HEK293 (cell line): ENCODE data around the gene MTA1.

Experiments
- CTCF ChIA-PET: fragments of 350-600 bp; formaldehyde crosslinking; extraction: SDS; loops from one replicate; lab custom pipeline; 2021; ENCODE audit warnings: antibody characterized with exemption; lab: Yijun Ruan, JAX
- POLR2A ChIA-PET: fragments of 300-600 bp; formaldehyde crosslinking; extraction: SDS; loops from one replicate; lab custom pipeline; 2020; ENCODE audit warnings: antibody characterized with exemption, inconsistent platforms; lab: Yijun Ruan, JAX
- H3K27ac ChIP-seq: fragments of 200-500 bp; sonication (Bioruptor generic); 2 replicates; pipeline ENCODE4 v1.5.1; 2014; ENCODE audit warnings: low read depth, low read length, control low read depth, inconsistent platforms; ENCODE audit errors: extremely low read depth
- H3K36me3 ChIP-seq, 2 experiments: fragments of 200-500 bp in 1 of 2; sonication (Bioruptor generic) in 1 of 2; 1 replicate in 1 of 2; 2 replicates in 1 of 2; pipeline ENCODE4 v1.5.1; 2014 to 2017; ENCODE audit warnings: inconsistent platforms in 2 of 2, low read length in 2 of 2; ENCODE audit not compliant: control insufficient read depth in 2 of 2, insufficient read depth in 1 of 2
- H3K4me1 ChIP-seq: fragments of 200-500 bp; sonication (Bioruptor generic); 2 replicates; pipeline ENCODE4 v1.5.1; 2014; ENCODE audit warnings: mild to moderate bottlenecking, low read length, inconsistent platforms; ENCODE audit not compliant: control insufficient read depth, insufficient read depth
- H3K4me3 ChIP-seq: 2 replicates; pipeline ENCODE4 v1.5.1; 2011; ENCODE audit warnings: low read depth, mild to moderate bottlenecking, control low read depth, low read length, moderate library complexity
- H3K9me3 ChIP-seq: fragments of 200-500 bp; sonication (Bioruptor generic); 2 replicates; pipeline ENCODE4 v1.5.1; 2014; ENCODE audit warnings: low read depth, low read length, inconsistent platforms; ENCODE audit not compliant: control insufficient read depth, insufficient read depth
- BCL11B ChIP-seq: fragments of 450-650 bp; formaldehyde crosslinking; IDR thresholded peaks from 2 replicates; pipeline ENCODE4 v1.5.1; 2016; ENCODE audit warnings: low read depth, missing biosample characterization, missing genetic modification characterization
- KLF10 ChIP-seq: fragments of 450-650 bp; IDR thresholded peaks from 2 replicates; pipeline ENCODE4 v1.5.1; 2018; ENCODE audit warnings: missing biosample characterization, mild to moderate bottlenecking, missing genetic modification characterization
- PBX3 ChIP-seq: sonication (generic); formaldehyde crosslinking; IDR thresholded peaks from 2 replicates; pipeline ENCODE4 v1.8.1; 2022; ENCODE audit warnings: mild to moderate bottlenecking, moderate library complexity, missing genetic modification reagents
- PRDM10 ChIP-seq: fragments of 450-650 bp; formaldehyde crosslinking; IDR thresholded peaks from 2 replicates; pipeline ENCODE4 v1.5.1; 2016; ENCODE audit warnings: missing biosample characterization, missing genetic modification characterization
- PRDM6 ChIP-seq: fragments of 450-650 bp; formaldehyde crosslinking; IDR thresholded peaks from 2 replicates; pipeline ENCODE4 v1.5.1; 2017; ENCODE audit warnings: missing biosample characterization, missing genetic modification characterization
- RBAK ChIP-seq: fragments of 450-650 bp; formaldehyde crosslinking; IDR thresholded peaks from 2 replicates; pipeline ENCODE4 v1.5.1; 2016; ENCODE audit warnings: missing biosample characterization, missing genetic modification characterization
- TCF7L2 ChIP-seq: IDR thresholded peaks from 2 replicates; pipeline ENCODE4 v1.6.1; 2011; ENCODE audit warnings: low read depth, mild to moderate bottlenecking, inconsistent platforms, low read length, moderate library complexity, borderline replicate concordance
- WT1 ChIP-seq: fragments of 450-650 bp; formaldehyde crosslinking; IDR thresholded peaks from 2 replicates; pipeline ENCODE4 v1.5.1; 2016; ENCODE audit warnings: missing biosample characterization, missing genetic modification characterization
- ZBTB11 ChIP-seq: fragments of 450-650 bp; formaldehyde crosslinking; conservative IDR thresholded peaks from 2 replicates; pipeline ENCODE4 v1.5.1; 2016; ENCODE audit warnings: low read depth, missing biosample characterization, missing genetic modification characterization
- ZBTB6 ChIP-seq: fragments of 450-650 bp; formaldehyde crosslinking; IDR thresholded peaks from 2 replicates; pipeline ENCODE4 v1.5.1; 2017; ENCODE audit warnings: missing biosample characterization, missing genetic modification characterization
- ZNF132 ChIP-seq: fragments of 450-650 bp; formaldehyde crosslinking; IDR thresholded peaks from 2 replicates; pipeline ENCODE4 v1.5.1; 2017; ENCODE audit warnings: missing biosample characterization, missing genetic modification characterization, borderline replicate concordance
- ZNF133 ChIP-seq: fragments of 450-650 bp; formaldehyde crosslinking; IDR thresholded peaks from 2 replicates; pipeline ENCODE4 v1.5.1; 2016; ENCODE audit warnings: missing biosample characterization, missing genetic modification characterization
- ZNF157 ChIP-seq: fragments of 450-650 bp; formaldehyde crosslinking; IDR thresholded peaks from 2 replicates; pipeline ENCODE4 v1.5.1; 2016; ENCODE audit warnings: missing biosample characterization, missing genetic modification characterization
- ZNF311 ChIP-seq: fragments of 450-650 bp; formaldehyde crosslinking; IDR thresholded peaks from 2 replicates; pipeline ENCODE4 v1.5.1; 2017; ENCODE audit warnings: missing biosample characterization, missing genetic modification characterization, borderline replicate concordance
- ZNF341 ChIP-seq: fragments of 450-650 bp; formaldehyde crosslinking; IDR thresholded peaks from 2 replicates; pipeline ENCODE4; 2016; ENCODE audit warnings: low read depth, missing biosample characterization, missing genetic modification characterization
- ZNF394 ChIP-seq: fragments of 450-650 bp; formaldehyde crosslinking; IDR thresholded peaks from 2 replicates; pipeline ENCODE4 v1.5.1; 2016; ENCODE audit warnings: missing biosample characterization, missing genetic modification characterization, mild to moderate bottlenecking, moderate library complexity, borderline replicate concordance
- ZNF510 ChIP-seq: fragments of 450-650 bp; formaldehyde crosslinking; IDR thresholded peaks from 2 replicates; pipeline ENCODE4 v1.5.1; 2018; ENCODE audit warnings: mild to moderate bottlenecking, missing genetic modification characterization, missing biosample characterization; ENCODE audit not compliant: insufficient replicate concordance
- ZNF600 ChIP-seq: fragments of 450-650 bp; formaldehyde crosslinking; IDR thresholded peaks from 2 replicates; pipeline ENCODE4 v1.5.1; 2016; ENCODE audit warnings: missing biosample characterization, missing genetic modification characterization
- ZNF629 ChIP-seq: fragments of 450-650 bp; formaldehyde crosslinking; IDR thresholded peaks from 2 replicates; pipeline ENCODE4 v1.5.1; 2017; ENCODE audit warnings: missing biosample characterization, missing genetic modification characterization
- ZNF670 ChIP-seq: fragments of 450-650 bp; formaldehyde crosslinking; IDR thresholded peaks from 2 replicates; pipeline ENCODE4 v1.5.1; 2016; ENCODE audit warnings: missing biosample characterization, missing genetic modification characterization, low read depth
- ZNF792 ChIP-seq: fragments of 450-650 bp; formaldehyde crosslinking; IDR thresholded peaks from 2 replicates; pipeline ENCODE4 v1.5.1; 2016; ENCODE audit warnings: missing biosample characterization, missing genetic modification characterization
- ZSCAN18 ChIP-seq: fragments of 450-650 bp; formaldehyde crosslinking; IDR thresholded peaks from 2 replicates; pipeline ENCODE4 v1.5.1; 2016; ENCODE audit warnings: missing biosample characterization, missing genetic modification characterization

The MTA1 gene

GRCh38 chr14:105464501-105464900, 44.9 kb downstream of the MTA1 start (continued):
- no peak for TF ChIP-seq ZBTB11 (tag by site-specific recombination)
- TF ChIP-seq ZNF510 (tag by site-specific recombination): no peak

- H3K27ac ChIP-seq: no peak overlapping the region
- no peaks in the 10 kb centered on the region for H3K4me1 ChIP-seq
- no peak overlapping the region for H3K4me3 ChIP-seq
- peaks cover 0 to 88% of the 10 kb centered on the region in 2 experiments; a peak in 2 of 3 replicates for H3K36me3 ChIP-seq
- CTCF ChIA-PET: no interaction called here
- no peaks in the 10 kb centered on the region for H3K9me3 ChIP-seq
- POLR2A ChIA-PET: no interaction called here
- TF ChIP-seq ZNF132 (tag by site-specific recombination) (no peak), ZNF311 (tag by site-specific recombination) (no peak), PRDM6 (tag by site-specific recombination) (no peak), ZNF670 (tag by site-specific recombination) (no peak), ZNF341 (tag by site-specific recombination) (peak; percentile 73; the same call in 1 of the 2 replicates), ZNF629 (tag by site-specific recombination) (no peak), RBAK (tag by site-specific recombination) (no peak), WT1 (peak; percentile 47; the same call in 1 of the 2 replicates), ZNF157 (no peak), ZSCAN18 (tag by site-specific recombination) (no peak), BCL11B (tag by site-specific recombination) (no peak), ZBTB6 (tag by site-specific recombination) (no peak), ZNF394 (tag by site-specific recombination) (no peak), ZNF133 (tag by site-specific recombination) (no peak), ZNF792 (no peak), PBX3 (no peak), ZNF600 (tag by site-specific recombination) (peak; percentile 52; the same call in 1 of the 2 replicates), PRDM10 (tag by site-specific recombination) (peak; percentile 66), TCF7L2 (no peak), KLF10 (tag by site-specific recombination) (peak; percentile 73)
Observed at GRCh38 chr14:105465209-105466031, 45.8 kb downstream of the MTA1 start.
